CD4-positive, alpha-beta T cell treated with Interleukin-15 for 4 hours (primary cell): ENCODE measurements around the gene JMJD7.

ENCODE experiments used
- DNase-seq: peaks from one replicate; pipeline ENCODE4 v3.0.0-alpha.2; 2020; ENCODE audit warnings: low spot score

The JMJD7 gene

GRCh38 chr15:41884458-41884857 lies 56.6 kb downstream of the JMJD7 start:
- DNase-seq = no peak

DNA sequence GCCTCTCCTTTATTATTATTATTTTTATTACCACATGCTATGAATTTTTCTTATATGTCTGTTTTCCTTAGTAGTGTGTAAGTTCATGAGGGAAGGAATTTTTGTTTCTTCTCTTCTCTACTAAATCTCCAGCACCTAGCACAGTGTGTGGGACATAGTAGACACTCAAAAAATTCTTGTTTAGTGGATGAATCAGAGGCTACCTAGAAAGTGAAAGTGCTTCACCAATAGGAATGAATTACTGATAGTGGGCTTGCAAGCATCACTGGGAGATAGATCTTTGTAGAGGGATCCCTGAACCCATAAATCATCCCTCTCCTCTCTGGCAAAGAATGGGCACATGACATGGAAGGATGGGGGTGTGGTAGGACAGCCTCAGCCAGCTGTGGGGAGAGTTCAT lies 57.4 kb downstream of the JMJD7 start:
- DNase-seq = no peak

DNA sequence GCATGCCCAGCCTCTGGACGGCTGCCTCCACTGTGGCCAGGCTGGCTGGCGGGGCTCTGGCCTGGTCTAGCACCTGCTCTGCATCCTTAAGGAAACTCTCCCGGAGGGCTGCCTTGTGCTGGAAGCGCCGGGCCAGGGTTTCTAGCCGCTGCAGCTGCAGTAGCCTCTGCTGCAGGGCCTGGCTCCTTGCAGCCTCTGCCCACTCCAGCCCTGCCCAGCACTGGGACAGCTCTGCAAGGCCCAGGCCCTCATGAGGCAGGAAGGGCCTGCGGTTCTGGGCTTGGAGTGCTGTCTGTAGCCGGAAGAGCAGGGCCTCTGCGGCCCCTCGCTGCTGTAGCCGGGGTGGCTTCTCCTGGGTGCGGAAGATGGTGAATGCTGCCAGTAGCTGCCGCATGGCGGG lies 57.9 kb downstream of the JMJD7 start:
- no peak for DNase-seq

- no peak for DNase-seq
These were observed 58.8 kb downstream of the JMJD7 start for GRCh38 chr15:41886741-41887140.

DNA sequence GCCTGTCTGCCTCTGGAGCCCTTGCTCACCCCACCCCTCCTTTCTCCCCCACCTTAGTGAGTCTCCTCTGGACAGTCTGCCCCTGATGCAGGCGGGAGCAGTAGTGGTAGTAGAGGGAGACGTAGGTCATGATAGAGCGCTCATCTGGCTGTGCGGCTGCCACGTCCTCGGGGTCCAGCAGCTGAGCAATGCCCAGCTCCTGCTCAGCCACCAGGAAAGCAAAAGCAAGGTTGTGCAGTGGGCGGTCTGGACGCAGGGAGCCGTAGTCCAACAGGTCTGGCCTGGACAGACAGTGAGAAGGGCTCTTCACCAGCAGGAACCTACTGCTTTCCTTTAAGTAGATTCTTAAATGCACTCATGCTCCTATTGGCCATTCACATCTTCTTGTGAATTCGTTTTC lies 59.3 kb downstream of the JMJD7 start:
- no peak for DNase-seq
